Lower leg skin (tissue), 4 donors: ENCODE measurements around the gene PPP4C. TPM values are rescaled to one million over a fixed set of nuclear protein-coding genes. Genes with fewer than 3 reads are reported as not detected.

ENCODE experiments used
- DNase-seq, 2 donors: peaks; one replicate each; pipeline ENCODE4 v3.0.0-alpha.2; 2019; ENCODE audit warnings: low spot score in 2 of 2
- H3K4me3 ChIP-seq: fragments of 200-600 bp; sonication (generic); 2 replicates; pipeline ENCODE4 v1.5.1; 2017; ENCODE audit warnings: mild to moderate bottlenecking, low read depth; ENCODE audit not compliant: poor library complexity, severe bottlenecking
- CTCF ChIP-seq, 3 donors: fragments of 450-650 bp; IDR thresholded peaks; one replicate each; pipeline ENCODE4 v1.5.1; 2016; ENCODE audit warnings: antibody characterized with exemption in 3 of 3, mild to moderate bottlenecking in 3 of 3, moderate library complexity in 2 of 3
- POLR2A ChIP-seq, 2 donors: fragments of 450-650 bp; IDR thresholded peaks; one replicate each; pipeline ENCODE4 v1.6.1; 2016 to 2017; ENCODE audit warnings: antibody characterized with exemption in 2 of 2, mild to moderate bottlenecking in 1 of 2, moderate library complexity in 1 of 2
- WGBS, 2 donors: methylation state at CpG; one replicate each; pipeline ENCODE4 v1.1.5; 2018; 5-methylcytosine and 5-hydroxymethylcytosine counted together
- intact Hi-C: fragments of 100-400 bp; cut with DNase I; formaldehyde crosslinking; loops from one replicate; pipeline ENCODE4 v1.15.0; 2023; ENCODE audit warnings: low total_unique reads
- total RNA-seq, 4 donors: library from RNA; depleted of rRNA; stranded (reverse); fragments of >200 nt; gene quantifications; one replicate each; pipeline ENCODE4 v1.1.0, GENCODE V29; 2016

PPP4C gene
- total RNA-seq, 4 donors from 2014 or later, result 53.3 to 75.4 (median 67.4) TPM

GRCh38 chr16:30053376-30054015 lies 22.3 kb upstream of the PPP4C start:
- H3K4me3 ChIP-seq, result peak overlapping the region; percentile 50
- TF ChIP-seq CTCF (IDR thresholded peaks at IDR 0.05), result no peak
- no peak for TF ChIP-seq POLR2A (IDR thresholded peaks at IDR 0.05)
- no peak for DNase-seq
- WGBS, 2 donors, result 2 to 8% methylated on average over 19 of the region's 19 CpGs
- intact Hi-C loops, result no loop called here

DNA sequence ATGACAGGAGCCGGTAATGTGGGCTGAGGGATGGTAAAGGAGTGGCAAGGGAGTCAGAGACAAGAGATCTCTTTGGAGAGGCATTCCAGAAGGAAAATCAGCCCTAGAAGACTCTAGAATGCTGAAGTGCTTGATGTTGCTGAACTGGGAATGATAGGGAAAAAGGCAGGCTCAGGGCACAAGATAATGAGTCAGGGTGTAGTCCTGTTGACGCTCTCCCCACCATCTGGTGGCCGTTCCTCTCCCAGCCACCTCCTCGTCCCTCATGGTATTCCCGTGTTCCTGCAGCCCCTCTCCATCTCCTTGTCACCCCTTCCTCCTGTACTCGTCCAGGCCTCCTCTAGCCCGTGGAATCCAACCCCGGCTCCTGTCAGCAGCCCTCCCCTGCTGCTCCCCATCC lies 21.3 kb upstream of the PPP4C start:
- no peak overlapping the region for H3K4me3 ChIP-seq
- 76 to 80% methylated on average over 8 of the region's 8 CpGs for WGBS, 2 donors
- intact Hi-C loops, result no loop called here
- no peak for DNase-seq
- TF ChIP-seq CTCF (IDR thresholded peaks at IDR 0.05) (no peak), POLR2A (IDR thresholded peaks at IDR 0.05) (no peak)

DNA sequence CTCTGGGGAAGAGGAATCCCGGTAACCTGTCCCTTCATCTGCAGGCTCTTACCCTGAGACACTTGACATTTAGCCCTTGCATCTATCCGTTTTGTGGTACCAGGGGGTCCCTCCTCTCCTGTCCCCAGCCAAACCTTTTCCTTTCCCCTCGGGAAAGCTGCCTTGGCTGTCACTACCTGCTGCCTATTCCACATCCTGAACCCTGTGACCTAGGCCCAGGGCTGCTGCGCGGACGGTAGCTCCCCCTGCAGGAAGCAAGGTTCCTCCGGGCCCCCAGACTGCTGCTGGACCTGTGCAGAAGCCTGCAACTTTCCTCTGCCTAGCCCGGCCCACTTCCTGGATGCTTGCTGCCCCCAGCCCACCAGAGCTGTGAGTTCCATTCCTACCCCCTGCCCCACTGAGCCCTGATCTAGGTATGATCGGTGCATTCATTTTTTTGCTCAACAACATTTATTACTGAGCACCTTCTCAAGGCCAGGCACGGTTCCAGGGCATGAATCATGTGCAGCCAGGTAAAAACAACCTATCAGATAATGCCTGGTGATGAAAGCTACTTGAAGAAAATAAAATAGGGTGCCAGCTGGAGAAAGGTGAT lies 20.7 kb upstream of the PPP4C start:
- WGBS, 2 donors, result 32 to 40% methylated on average over 10 of the region's 10 CpGs
- intact Hi-C loops, result no loop called here
- no peak overlapping the region for H3K4me3 ChIP-seq
- TF ChIP-seq CTCF (IDR thresholded peaks at IDR 0.05) (no peak), POLR2A (IDR thresholded peaks at IDR 0.05) (no peak)
- DNase-seq, result no peak

DNA sequence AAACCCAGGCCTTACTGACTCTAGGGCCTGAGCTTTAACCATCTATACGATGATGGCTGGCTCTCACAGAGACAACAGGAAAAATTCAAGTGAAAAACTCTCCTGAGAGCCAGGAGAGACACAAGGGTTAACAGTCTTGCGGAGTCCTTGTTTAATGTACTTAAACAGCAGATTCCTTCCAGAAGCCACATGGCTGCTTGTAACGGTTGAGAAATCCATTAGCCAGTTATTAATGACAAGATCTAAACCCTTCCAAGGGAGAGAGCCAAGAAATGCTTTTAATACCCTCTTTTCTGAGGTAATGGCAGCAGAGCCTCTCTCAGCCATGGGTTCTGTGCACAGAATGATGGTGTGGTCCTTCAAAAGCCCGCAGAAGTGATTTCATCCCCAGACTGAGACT lies 15.4 kb upstream of the PPP4C start:
- no peak for DNase-seq

DNA sequence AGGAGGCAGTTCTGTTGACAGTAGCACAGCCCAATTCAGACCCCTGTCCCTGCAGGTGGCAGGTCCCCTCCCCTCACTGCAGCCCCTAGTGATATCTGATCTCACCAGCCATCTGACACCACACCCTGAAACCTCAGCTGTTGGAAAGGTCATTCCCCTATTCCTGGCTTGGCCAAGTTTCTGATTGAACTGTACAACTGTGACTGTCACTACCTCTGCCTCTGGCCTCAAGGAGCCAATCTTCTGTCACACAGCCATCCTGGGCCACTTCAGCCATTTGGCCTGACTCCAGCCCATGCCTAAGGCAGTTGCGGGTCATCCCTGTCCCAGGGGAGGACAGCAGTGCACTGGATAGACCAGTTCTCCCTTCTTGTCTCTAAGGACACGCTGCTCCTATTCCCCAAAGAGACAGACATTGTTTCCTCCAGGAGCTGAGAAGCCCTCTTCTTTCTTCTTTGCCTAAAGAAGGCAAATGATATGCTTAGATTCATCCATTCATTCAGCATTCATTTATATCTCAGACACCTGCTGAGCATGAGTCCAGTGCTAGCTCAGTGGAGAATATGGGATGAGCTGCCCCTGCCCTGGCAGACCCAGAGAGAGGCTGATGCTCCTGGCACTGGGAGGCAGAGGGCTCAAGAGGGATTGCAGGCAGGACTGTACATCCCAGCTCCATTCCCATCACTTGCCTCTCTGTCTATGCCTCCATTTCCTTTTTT lies 14.8 kb upstream of the PPP4C start:
- DNase-seq, result no peak
- WGBS, 2 donors, result 60 to 61% methylated on average over 2 of the region's 2 CpGs
- TF ChIP-seq POLR2A (IDR thresholded peaks at IDR 0.05), result no peak
- no peak for TF ChIP-seq CTCF (IDR thresholded peaks at IDR 0.05)
- intact Hi-C loops, result loop anchor here (5.0 kb wide), 1 partner anchor 99 kb away; the partner anchor contains the start of gene TMEM219
- H3K4me3 ChIP-seq, result no peak overlapping the region

More for the DNA sequence above, 15.4 kb upstream of the PPP4C start:
- 74 to 81% methylated on average over 4 of the region's 4 CpGs for WGBS, 2 donors
- TF ChIP-seq POLR2A (IDR thresholded peaks at IDR 0.05), result no peak
- no peak for TF ChIP-seq CTCF (IDR thresholded peaks at IDR 0.05)
- H3K4me3 ChIP-seq, result no peak overlapping the region
- intact Hi-C loops, result loop anchor here (5.0 kb wide), 1 partner anchor 98 kb away; the partner anchor contains the start of gene TMEM219
